T47D (cell line): Measurements from ENCODE around the gene TEX29.

ENCODE experiments used
- DNase-seq, 2 experiments: peaks; one replicate each; pipeline versions ENCODE4 v3.0.0 to v3.0.0-alpha.2; 2011 to 2012; ENCODE audit warnings: low read depth in 1 of 2, low spot score in 1 of 2
- JUND ChIP-seq: IDR thresholded peaks from 2 replicates; pipeline ENCODE4 v1.6.1; 2012; ENCODE audit warnings: low read depth
- in situ Hi-C: cut with HindIII; loops from 2 replicates; pipeline ENCODE4 v1.10.0; 2016; ENCODE audit warnings: low sequenced_read_pairs, low pct_unique_long_range_greater_than_20kb

TEX29 gene

DNA sequence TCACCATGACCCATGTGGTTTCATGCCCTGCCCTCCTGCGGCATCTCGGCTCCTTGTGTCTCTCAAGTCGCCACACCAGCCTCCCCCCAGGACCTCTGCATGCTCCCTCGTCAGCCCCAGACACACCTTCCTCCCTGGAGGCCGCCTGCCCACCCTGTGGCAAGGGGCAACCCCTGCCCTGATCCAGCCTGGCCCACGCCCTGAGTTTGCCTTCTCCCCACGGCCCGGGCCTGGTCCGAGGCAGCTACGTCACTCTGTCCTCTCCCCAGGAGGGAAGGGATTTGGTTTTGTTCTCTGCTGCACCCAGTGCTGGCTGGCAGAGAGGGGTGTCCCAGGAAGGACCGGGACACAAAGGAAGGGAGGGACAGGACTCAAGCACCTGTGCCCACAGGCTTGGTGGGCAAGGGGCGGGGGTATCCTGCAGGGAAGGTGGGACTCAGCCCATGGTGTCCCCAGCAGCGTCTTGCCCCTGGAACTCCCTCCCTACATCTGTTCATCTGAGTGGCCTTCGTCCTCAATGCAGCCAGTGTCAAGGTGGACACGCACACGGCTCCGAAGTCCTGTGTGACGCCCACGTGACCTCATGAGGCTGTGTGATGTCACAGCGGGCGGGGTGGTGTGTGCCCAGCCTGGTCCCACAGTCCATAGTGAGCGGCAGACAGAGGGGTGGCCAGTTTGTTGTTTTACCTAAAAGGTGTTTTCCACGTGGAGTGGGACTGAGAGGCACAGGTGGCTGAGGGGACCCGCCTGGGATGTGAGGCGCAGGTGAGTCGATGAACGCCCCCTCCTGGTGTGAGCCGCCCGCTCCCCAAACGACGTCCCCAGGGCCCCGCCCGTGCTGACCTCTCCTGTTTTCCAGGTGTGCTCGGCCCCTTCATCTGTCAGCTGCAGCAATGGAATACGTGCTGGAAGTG lies at the start of gene TEX29:
Gene TEX29 (plus strand): TSS at position 645 of the 914 bp plus-strand sequence. CDS start 249 bp downstream, at position 894.
- no peak for TF ChIP-seq JUND
- in situ Hi-C loops, result no loop called here
- DNase-seq, result no peak

DNA sequence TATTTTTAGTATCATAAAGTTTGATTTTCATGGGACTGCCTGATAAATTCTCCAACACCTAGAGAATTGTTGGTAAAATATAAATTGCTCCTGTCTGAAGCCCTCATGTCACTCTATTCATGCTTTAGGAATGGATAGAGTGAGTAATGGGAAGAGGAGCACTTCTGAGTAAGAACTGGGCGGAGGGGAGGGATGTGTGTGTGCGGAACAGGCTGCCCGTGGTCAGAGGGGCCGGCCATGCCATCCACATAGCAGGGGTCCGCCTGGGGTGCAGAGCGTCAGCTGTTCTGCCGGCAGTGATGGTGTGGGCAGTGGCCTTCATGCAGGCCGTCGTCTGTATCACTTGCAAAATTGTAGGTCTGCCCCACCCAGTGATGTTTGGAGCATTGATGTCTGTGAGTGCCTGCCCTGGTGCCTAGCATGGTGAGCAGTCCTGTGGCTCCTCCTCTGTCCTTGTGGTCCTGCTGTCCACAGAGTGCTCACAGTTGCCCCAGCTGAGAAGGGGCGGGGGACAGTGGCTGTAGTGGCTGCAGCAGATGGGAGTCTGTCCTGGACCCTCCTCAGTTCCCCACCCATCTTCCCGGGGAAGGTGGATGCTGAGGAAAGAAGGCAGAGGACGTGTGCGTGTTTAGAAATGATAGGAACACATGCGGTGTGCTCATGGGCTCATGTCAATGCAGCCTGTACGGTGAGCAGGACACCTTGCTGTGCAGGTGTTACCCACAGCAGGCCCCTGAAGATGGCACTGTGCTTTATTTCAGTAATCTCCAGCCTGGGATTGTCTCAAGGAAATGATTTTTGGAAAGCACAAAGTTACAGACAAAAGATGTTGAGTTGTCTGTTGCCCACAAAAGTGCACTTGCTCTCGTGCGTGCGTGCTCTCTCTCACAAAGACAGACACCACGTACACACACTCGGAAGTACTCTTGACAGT lies 49.4 kb upstream of the TEX29 start:
- no peak for DNase-seq
- TF ChIP-seq JUND, result no peak
- in situ Hi-C loops, result no loop called here

DNA sequence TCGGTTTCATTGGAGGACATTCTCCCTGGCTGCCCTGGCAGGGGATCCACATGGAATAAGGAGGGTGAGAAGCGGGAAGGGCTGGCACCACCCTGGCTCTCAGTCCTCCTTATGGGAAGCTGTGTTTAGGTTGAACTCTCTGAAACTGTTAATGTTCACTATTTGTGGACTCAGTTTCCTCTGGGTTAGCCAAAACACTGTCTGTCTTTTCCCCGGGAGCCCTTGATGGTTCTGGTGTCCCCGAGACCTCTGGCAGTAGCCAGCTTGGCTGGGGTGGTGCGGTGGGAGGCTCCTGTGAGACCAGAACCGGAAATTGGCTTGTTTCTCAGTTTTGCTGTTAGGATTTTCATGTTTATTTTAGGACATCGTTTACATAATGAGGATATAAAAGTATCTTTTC lies 48.3 kb upstream of the TEX29 start:
- TF ChIP-seq JUND, result no peak
- in situ Hi-C loops, result no loop called here
- no peak for DNase-seq

DNA sequence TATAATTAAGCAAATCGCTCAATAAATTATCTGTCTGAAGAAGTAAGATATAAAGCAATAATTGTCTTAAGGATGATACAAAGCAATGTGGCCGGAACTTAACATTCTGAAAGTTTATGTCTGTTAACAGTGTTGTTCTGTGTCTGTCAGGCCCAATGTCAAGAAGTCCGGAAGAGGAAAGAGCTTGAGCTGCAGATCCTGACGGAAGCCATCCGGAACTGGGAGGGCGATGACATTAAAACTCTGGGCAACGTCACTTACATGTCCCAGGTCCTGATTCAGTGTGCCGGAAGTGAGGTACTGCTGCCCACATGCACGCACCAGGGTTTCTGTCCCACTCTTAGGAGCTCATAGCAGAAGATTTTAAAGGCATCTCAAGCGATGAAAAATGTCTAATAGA lies 45.1 kb upstream of the TEX29 start:
- TF ChIP-seq JUND, result no peak
- in situ Hi-C loops, result no loop called here
- no peak for DNase-seq

DNA sequence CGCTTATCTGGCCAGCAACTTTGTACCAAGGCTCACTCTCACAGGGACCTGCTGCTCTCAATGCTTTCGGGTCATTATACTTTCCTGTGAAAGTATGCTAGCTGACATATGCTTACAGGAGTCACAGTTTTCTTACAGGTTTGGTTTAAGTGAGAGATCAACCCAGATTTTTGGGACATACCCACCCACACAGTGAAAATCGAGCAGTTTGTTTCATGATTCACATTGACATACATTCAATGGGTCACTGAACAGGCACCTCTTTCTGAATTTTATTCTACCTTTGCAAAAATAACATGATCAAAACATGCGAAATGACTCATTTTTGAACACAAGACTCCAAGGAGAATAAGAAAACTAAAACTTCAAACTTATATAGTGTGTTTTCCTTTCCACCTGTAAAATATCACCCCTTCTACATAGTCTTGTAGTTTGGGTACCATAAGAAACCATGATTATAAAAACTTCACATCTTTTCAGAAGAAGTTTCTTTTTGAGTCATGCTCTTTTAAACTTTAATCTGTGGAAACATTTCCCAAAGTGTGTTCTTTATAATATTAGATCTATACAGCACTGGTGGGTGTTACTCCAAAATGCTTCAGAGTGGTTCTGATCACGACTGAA lies 44.3 kb upstream of the TEX29 start:
- in situ Hi-C loops, result no loop called here
- no peak for TF ChIP-seq JUND
- DNase-seq, result no peak

DNA sequence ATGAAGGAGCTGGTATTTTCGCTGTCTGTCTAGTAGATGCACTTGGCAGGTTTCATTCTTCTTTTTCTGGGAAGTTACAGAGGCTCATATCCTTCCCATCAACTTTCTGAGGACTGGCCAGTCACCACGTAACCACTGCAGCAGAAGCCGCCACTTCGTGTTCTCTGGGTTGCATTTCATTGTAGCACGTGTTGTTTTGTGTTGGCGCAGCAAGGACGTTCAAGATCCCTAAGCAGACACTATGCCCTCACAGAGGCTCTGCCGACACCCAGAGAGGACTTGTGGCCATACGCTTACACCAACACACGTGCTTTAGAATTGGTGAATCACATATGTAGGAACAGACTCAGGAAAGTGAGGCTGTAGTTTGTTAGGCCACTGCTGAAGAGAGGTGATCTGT lies 42.2 kb upstream of the TEX29 start:
- no peak for DNase-seq
- in situ Hi-C loops, result no loop called here
- TF ChIP-seq JUND, result no peak

DNA sequence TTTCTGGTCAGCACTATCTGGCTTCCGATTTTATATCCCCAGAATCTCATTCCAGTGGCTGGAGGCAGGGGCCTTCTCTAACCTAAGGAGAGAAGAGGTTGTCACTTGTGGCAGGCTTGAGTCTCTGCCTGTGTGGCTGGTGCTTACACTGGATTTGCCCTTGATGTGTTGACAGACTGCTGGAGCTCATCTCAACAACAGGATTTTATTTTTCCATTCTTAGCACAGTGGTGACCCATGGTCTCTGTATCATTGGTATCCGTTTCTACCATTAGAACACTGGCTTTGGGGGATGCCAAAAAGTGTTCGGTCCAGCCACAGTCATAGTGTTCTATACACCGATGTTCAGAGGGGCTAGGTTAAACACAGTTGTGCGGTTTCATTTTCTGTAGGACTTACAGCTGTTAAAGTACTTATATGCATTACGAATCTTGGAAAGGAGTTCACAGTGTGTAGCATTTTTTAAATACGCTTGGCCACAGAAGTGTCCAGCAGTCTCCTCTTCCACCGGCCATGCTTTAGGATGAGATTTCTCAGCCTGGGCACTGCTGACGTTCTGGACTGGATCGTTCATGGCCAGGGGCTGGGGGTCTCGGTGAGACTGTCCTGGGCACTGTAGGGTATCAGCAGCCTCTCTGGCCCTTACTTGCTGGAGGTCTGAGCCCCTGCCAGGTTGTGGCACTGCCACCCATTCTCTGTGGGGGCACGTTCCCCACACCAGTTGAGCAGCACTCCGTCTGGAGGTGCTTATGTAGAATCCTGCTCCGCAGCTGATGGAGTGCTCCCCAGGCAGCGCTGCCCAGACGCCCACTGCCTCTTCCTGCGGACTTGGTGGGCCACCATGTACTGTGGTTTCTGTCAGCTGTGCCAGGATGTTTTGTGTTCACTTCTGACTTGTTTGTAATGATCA lies 41.4 kb upstream of the TEX29 start:
- DNase-seq, result no peak
- in situ Hi-C loops, result no loop called here
- TF ChIP-seq JUND, result no peak

DNA sequence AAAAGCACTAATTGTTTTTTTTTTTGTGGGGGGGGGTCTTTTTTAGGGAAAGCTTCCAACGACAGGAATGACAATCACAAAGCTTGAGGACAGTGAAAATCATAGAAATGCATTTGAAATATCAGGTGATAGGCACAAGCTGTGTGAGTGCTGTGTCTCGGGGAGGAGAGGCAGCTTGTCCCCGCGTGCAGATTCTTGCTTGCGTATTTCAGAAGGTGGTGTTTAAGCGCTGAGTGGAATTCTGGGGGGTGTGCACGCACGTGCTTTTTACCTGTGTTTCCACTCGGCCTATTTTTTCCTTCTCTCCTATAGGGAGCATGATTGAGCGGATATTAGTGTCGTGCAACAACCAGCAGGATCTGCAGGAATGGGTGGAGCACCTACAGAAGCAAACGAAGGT lies 40.2 kb upstream of the TEX29 start:
- DNase-seq, result no peak
- no peak for TF ChIP-seq JUND
- in situ Hi-C loops, result no loop called here

DNA sequence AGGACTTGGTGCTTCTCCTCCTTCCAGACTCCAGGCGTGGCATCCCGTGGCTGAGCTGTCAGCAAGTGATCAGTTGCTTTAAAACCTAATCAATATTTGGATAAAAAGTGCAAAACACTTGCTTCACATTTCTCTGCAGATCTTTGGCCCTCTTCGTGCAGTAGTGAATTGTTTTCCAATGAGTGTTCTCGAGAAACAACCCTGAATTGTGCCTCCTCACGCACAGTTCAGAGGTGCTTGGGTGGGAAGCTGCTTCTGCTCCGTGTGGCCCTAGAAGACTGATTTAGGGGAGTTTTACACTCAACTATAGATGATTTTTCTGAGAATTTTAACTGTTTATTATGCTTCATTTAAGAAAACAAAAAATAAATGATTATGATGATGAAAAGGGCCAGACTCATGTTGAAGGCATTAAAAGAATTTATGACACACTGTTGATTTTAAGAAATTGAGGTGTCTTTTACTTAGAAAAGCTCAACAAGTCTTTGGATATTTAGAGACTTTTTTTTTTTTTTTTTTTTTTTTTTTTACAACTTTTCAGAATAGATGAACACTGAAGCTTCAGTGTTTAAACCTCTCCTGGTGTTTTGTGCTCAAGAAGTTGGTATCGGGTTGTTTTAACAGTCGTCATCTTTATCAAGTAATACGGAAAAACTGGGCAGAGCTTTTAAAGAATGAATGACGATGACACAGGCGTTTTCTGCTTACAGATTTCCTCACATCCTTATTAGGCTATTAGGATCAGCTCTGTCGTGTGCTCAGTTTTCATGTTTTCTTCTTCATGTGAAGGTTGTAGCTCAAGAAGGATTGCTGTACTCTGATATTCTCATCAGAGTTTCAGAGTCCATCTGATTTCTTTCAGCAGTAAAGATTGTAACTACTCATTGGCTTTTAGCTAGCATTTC lies 39.5 kb upstream of the TEX29 start:
- in situ Hi-C loops, result no loop called here
- no peak for TF ChIP-seq JUND
- no peak for DNase-seq

DNA sequence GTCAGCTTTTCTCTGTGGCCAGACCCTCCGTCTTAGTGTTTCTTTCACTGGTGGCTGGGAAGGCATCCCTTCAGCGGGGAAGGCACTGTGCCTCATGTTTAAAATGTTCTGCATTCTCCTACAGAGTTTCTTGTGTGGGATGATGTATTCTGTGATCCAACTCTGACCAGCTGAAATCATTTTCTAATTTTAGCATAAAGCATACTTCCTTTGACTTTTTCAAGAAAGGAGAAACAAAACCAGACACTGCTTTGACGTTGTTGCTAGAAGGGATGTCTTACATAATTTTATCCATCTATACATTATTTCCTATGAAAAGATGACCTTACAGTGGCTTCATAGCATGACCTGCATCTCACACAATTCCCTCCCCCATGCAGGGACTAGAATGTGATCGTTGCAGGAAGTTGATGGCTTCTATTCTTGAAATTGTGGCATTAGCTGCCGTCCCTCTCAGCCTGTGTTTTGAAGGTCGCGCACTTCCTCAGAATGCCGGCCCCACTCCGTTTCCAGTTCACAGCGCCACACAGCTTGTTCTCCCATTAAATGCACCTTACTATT lies 38.6 kb upstream of the TEX29 start:
- no peak for DNase-seq
- in situ Hi-C loops, result no loop called here
- TF ChIP-seq JUND, result no peak
